ENCODE measurements around the gene SIDT2. TPM values are rescaled to one million over a fixed set of nuclear protein-coding genes. Genes with fewer than 3 reads are reported as not detected.

SIDT2 gene
- total and polyA plus RNA-seq, 2 donors (not counting 3 experiments of a cell fraction or from before 2014, with no cell fraction given): 28.7 to 34.5 TPM

GRCh38 chr11:117232911-117233409 lies 54.4 kb downstream of the SIDT2 start:
- POLR2A ChIA-PET: no interaction called here
- H4K20me1 ChIP-seq (replicated peaks; ENCODE audit: control insufficient read depth, extremely low read depth, insufficient read depth, low read length): no peaks in the 10 kb centered on the region
- FAIRE-seq: no peak

More at GRCh38 chr11:117232911-117233409, 54.4 kb downstream of the SIDT2 start:
- Histone ChIP-seq H3K4me3 (replicated peaks in 1 of 3; ENCODE audit: insufficient read depth in 1 of 3, low read depth in 1 of 3, low read length in 3 of 3) (peak overlapping the region; percentile 35 to 82 (median 78)), H3K36me3 (ENCODE audit: control insufficient read depth in 2 of 2, extremely low read depth in 1 of 2, insufficient read depth in 2 of 2, low read length in 2 of 2) (peaks cover 0 to 12% of the 10 kb centered on the region in 2 experiments), H3K4me1 (ENCODE audit: control insufficient read depth, extremely low read depth, insufficient read depth, low read length) (peaks cover 20% of the 10 kb centered on the region), H3K27ac (ENCODE audit: insufficient read depth, low read depth, low read length) (peak overlapping the region; percentile 0), H3K9me3 (replicated peaks; ENCODE audit: control insufficient read depth, insufficient read depth, low read length) (no peaks in the 10 kb centered on the region), H3K27me3 (ENCODE audit: control insufficient read depth in 2 of 2, insufficient read depth in 2 of 2, low read length in 2 of 2) (no peaks in the 10 kb centered on the region), H3K9ac (replicated peaks; ENCODE audit: extremely low read depth, insufficient read depth, low read length) (peak overlapping the region; percentile 64), H2AFZ (ENCODE audit: low read depth, low read length) (peak overlapping the region; percentile 17), H3K4me2 (ENCODE audit: insufficient read depth, low read length) (peak overlapping the region; percentile 84), H3K79me2 (ENCODE audit: control insufficient read depth, insufficient read depth, low read length) (peaks cover 19% of the 10 kb centered on the region), H3K9me1 (replicated peaks; ENCODE audit: control insufficient read depth, extremely low read depth, insufficient read depth, low read length) (no peaks in the 10 kb centered on the region)
- CTCF ChIA-PET: interaction anchor here (0.7 to 3.6 kb wide), 5 partner anchors 11 to 89 kb away, joined by 3 to 24 read pairs (median 8); partner anchors contain the start of genes BACE1, PAFAH1B2 and SIDT2
- DNase-seq (ENCODE audit: low read depth, low spot score): peak; percentile 16
- no TSS peak for BruUV-seq (replicated peaks)
- intact Hi-C loops (cut with micrococcal nuclease) (loop anchor here (1.0 to 10.0 kb wide), 3 partner anchors 83 to 582 kb away; partner anchors contain the start of gene BACE1), dilution Hi-C loops (cut with MboI; ENCODE audit: extremely low pct_ligation_motif_present, low sequenced_read_pairs) (no loop called here)
- TF ChIP-seq POLR2AphosphoS5 (IDR thresholded peaks at IDR 0.05; ENCODE audit: insufficient read depth, low read depth, low read length) (no peak), EZH2 (IDR thresholded peaks at IDR 0.05; ENCODE audit: borderline replicate concordance, low read depth, low read length, severe bottlenecking) (no peak), MAX (IDR thresholded peaks at IDR 0.05; ENCODE audit: insufficient read depth, insufficient read length) (no peak), GATA2 (IDR thresholded peaks at IDR 0.05; ENCODE audit: insufficient read depth, insufficient read length, low read depth, low read length) (no peak), JUN (IDR thresholded peaks at IDR 0.05; ENCODE audit: borderline replicate concordance, insufficient read depth, insufficient read length, low read depth) (no peak), MYC (IDR thresholded peaks at IDR 0.05; ENCODE audit: low read depth, low read length) (no peak), FOS (IDR thresholded peaks at IDR 0.05; ENCODE audit: borderline replicate concordance, insufficient read depth, low read length) (no peak), POLR2A (IDR thresholded peaks at IDR 0.05; ENCODE audit: low read depth, low read length) (no peak), CTCF (IDR thresholded peaks at IDR 0.05; ENCODE audit: extremely low read depth in 1 of 2, insufficient read depth in 1 of 2, low read depth in 1 of 2, low read length in 2 of 2) (no peak)

Data from endothelial cell of umbilical vein (primary cell).